HG03457 (cell line): ENCODE data around the gene OR2T33.
A peak's percentile ranks its signal among the peaks of the same experiment; 100 is the strongest.
"Not testable (repeated sequence)": the region's sequence is repeated elsewhere in the genome, so short reads cannot be mapped to it uniquely, and the experiment has no call there.

Source experiments
- ATAC-seq: cut with Tn5 transposase; IDR thresholded peaks from one replicate; pipeline ENCODE4 v1.9.1; 2021; ENCODE audit warnings: moderate number of reproducible peaks; ENCODE audit not compliant: unreplicated experiment

OR2T33 gene

GRCh38 chr1:248277876-248278275 lies at the start of gene OR2T33:
Gene OR2T33, minus strand, starts transcription at chr1:248277976. Its CDS starts 4,162 bp downstream, at chr1:248273814.
- no peak for ATAC-seq

- no peak for ATAC-seq
Observed at GRCh38 chr1:248324468-248324867, 46.7 kb upstream of the OR2T33 start, which contains the start of gene OR2M7. Gene OR2M7, minus strand, starts transcription at chr1:248324568. Its CDS starts 0 bp downstream, at chr1:248324568.

GRCh38 chr1:248316796-248317195 lies 39.0 kb upstream of the OR2T33 start:
- ATAC-seq = no peak

GRCh38 chr1:248306740-248307139 lies 29.0 kb upstream of the OR2T33 start:
- ATAC-seq = not testable (repeated sequence)

GRCh38 chr1:248306103-248306502 lies 28.3 kb upstream of the OR2T33 start:
- no peak for ATAC-seq

- not testable (repeated sequence) for ATAC-seq
Observed at GRCh38 chr1:248305672-248306071, 27.9 kb upstream of the OR2T33 start.

- no peak for ATAC-seq
Observed at GRCh38 chr1:248303324-248303723, 25.5 kb upstream of the OR2T33 start, which contains the start of gene OR2T12. Gene OR2T12, minus strand, starts transcription at chr1:248303424. Its CDS starts 7,846 bp downstream, at chr1:248295578.

- no peak for ATAC-seq
Observed at GRCh38 chr1:248288391-248288790, 10.6 kb upstream of the OR2T33 start.

GRCh38 chr1:248273225-248273624 lies 4.6 kb downstream of the OR2T33 start:
- not testable (repeated sequence) for ATAC-seq

- ATAC-seq = no peak
Observed at GRCh38 chr1:248268178-248268577, 9.6 kb downstream of the OR2T33 start.

- not testable (repeated sequence) for ATAC-seq
Observed at GRCh38 chr1:248259309-248259708, 18.5 kb downstream of the OR2T33 start.

GRCh38 chr1:248243204-248243603 lies 34.6 kb downstream of the OR2T33 start:
- ATAC-seq = peak; percentile 78

- ATAC-seq = no peak
Observed at GRCh38 chr1:248239478-248239877, 38.3 kb downstream of the OR2T33 start.

- ATAC-seq = no peak
Observed at GRCh38 chr1:248231117-248231516, 46.7 kb downstream of the OR2T33 start, which contains the start of gene OR2M4. Gene OR2M4, plus strand, starts transcription at chr1:248231417. Its CDS starts 7,512 bp downstream, at chr1:248238929.

GRCh38 chr1:248229360-248229908 lies 48.3 kb downstream of the OR2T33 start:
- no peak for ATAC-seq

- ATAC-seq = no peak
Observed at GRCh38 chr1:248225537-248225936, 52.2 kb downstream of the OR2T33 start.
